Body of pancreas (tissue), 4 donors: ENCODE results near the gene KCNQ5. TPM values are rescaled to one million over a fixed set of nuclear protein-coding genes. Genes with fewer than 3 reads are reported as not detected.

ENCODE experiments used
- ATAC-seq: fragments of 150-250 bp; one replicate; pipeline ENCODE4 v1.9.1; 2016
- DNase-seq, 4 donors: peaks; one replicate each; pipeline ENCODE4 v3.0.0-alpha.2; 2019
- H3K27ac ChIP-seq, 4 donors: fragments of 200-600 bp; sonication (generic); 1 replicate in 3 of 4; 2 replicates in 1 of 4; pipeline versions ENCODE4 v1.5.1 to v1.6.1; 2016 to 2019; ENCODE audit warnings: mild to moderate bottlenecking in 1 of 4, mixed read lengths in 1 of 4, moderate library complexity in 1 of 4
- H3K27me3 ChIP-seq, 2 donors: fragments of 200-600 bp; sonication (generic); one replicate each; pipeline ENCODE4 v1.6.0; 2016; ENCODE audit warnings: mild to moderate bottlenecking in 1 of 2
- H3K36me3 ChIP-seq, 2 donors: fragments of 200-600 bp; sonication (generic); replicated peaks in 1 of 2; 2 replicates each; pipeline ENCODE4 v1.5.1; 2016; ENCODE audit warnings: low read depth in 2 of 2; ENCODE audit not compliant: insufficient read depth in 1 of 2
- H3K4me1 ChIP-seq: fragments of 200-600 bp; sonication (generic); one replicate; pipeline ENCODE4 v1.6.0; 2016
- H3K4me3 ChIP-seq, 2 donors: fragments of 200-600 bp; sonication (generic); 1 replicate in 1 of 2; 2 replicates in 1 of 2; pipeline ENCODE4 v1.5.1; 2016 to 2019
- H3K9me3 ChIP-seq, 3 donors: fragments of 200-600 bp; sonication (generic); 1 replicate in 2 of 3; 2 replicates in 1 of 3; pipeline ENCODE4 v1.5.1; 2016
- CTCF ChIP-seq, 7 experiments: fragments of 450-650 bp in 4 of 7; fragments of 200-600 bp in 3 of 7; sonication (generic) in 3 of 7; IDR thresholded peaks; one replicate each; pipeline ENCODE4 v1.5.1; 2016 to 2019; ENCODE audit warnings: antibody characterized with exemption in 7 of 7
- POLR2A ChIP-seq, 3 donors: fragments of 450-650 bp; IDR thresholded peaks; one replicate each; pipeline ENCODE4 v1.6.1; 2016; ENCODE audit warnings: antibody characterized with exemption in 3 of 3, mild to moderate bottlenecking in 2 of 3
- WGBS, 2 donors: methylation state at CpG; one replicate each; pipeline ENCODE4 v1.1.5; 2017; 5-methylcytosine and 5-hydroxymethylcytosine counted together
- intact Hi-C: fragments of 100-400 bp; cut with DNase I; formaldehyde crosslinking; loops from one replicate; pipeline ENCODE4 v1.15.1; 2023
- total RNA-seq, 2 donors: library from RNA; depleted of rRNA; stranded (reverse); fragments of >200 nt; gene quantifications; one replicate each; pipeline ENCODE4 v1.1.0, GENCODE V29; 2016

The KCNQ5 gene
- total RNA-seq, 2 donors from 2014 or later: 1.0 to 1.6 TPM

- H3K9me3 ChIP-seq: no peaks in the 10 kb centered on the region
- H3K36me3 ChIP-seq: no peaks in the 10 kb centered on the region
- intact Hi-C loops: no loop called here
- ATAC-seq (no peak), DNase-seq (no peak)
- H3K27ac ChIP-seq: no peak overlapping the region
- no peak for TF ChIP-seq CTCF (IDR thresholded peaks at IDR 0.05)
- TF ChIP-seq POLR2A (IDR thresholded peaks at IDR 0.05): no peak
- no peaks in the 10 kb centered on the region for H3K4me1 ChIP-seq
- H3K4me3 ChIP-seq: no peak overlapping the region
- H3K27me3 ChIP-seq: no peaks in the 10 kb centered on the region
- 35 to 40% methylated on average over 2 of the region's 2 CpGs for WGBS, 2 donors
Observed at GRCh38 chr6:73017476-73017875, 395.6 kb downstream of the KCNQ5 start.

GRCh38 chr6:73024598-73024997, 402.7 kb downstream of the KCNQ5 start:
- DNase-seq: no peak
- H3K4me3 ChIP-seq: no peak overlapping the region
- H3K36me3 ChIP-seq: no peaks in the 10 kb centered on the region
- TF ChIP-seq POLR2A (IDR thresholded peaks at IDR 0.05) (no peak), CTCF (IDR thresholded peaks at IDR 0.05) (no peak)
- no peaks in the 10 kb centered on the region for H3K4me1 ChIP-seq
- 73 to 81% methylated on average over 1 of the region's 1 CpG for WGBS, 2 donors
- no peak for ATAC-seq
- intact Hi-C loops: no loop called here
- H3K27me3 ChIP-seq: no peaks in the 10 kb centered on the region
- no peaks in the 10 kb centered on the region for H3K9me3 ChIP-seq
- H3K27ac ChIP-seq: no peak overlapping the region

GRCh38 chr6:73027691-73028090, 405.8 kb downstream of the KCNQ5 start:
- no peak for DNase-seq
- no peak overlapping the region for H3K27ac ChIP-seq
- no peak overlapping the region for H3K4me3 ChIP-seq
- H3K27me3 ChIP-seq: no peaks in the 10 kb centered on the region
- intact Hi-C loops: no loop called here
- no peaks in the 10 kb centered on the region for H3K36me3 ChIP-seq
- ATAC-seq: no peak
- no peak for TF ChIP-seq POLR2A (IDR thresholded peaks at IDR 0.05)
- TF ChIP-seq CTCF (IDR thresholded peaks at IDR 0.05): no peak
- no peaks in the 10 kb centered on the region for H3K4me1 ChIP-seq
- no peaks in the 10 kb centered on the region for H3K9me3 ChIP-seq

- H3K27ac ChIP-seq: no peak overlapping the region
- no peak for DNase-seq
- H3K27me3 ChIP-seq: no peaks in the 10 kb centered on the region
- no peaks in the 10 kb centered on the region for H3K9me3 ChIP-seq
- no peaks in the 10 kb centered on the region for H3K36me3 ChIP-seq
- no peak for ATAC-seq
- 21 to 28% methylated on average over 8 of the region's 8 CpGs for WGBS, 2 donors
- TF ChIP-seq POLR2A (IDR thresholded peaks at IDR 0.05): no peak
- no peak for TF ChIP-seq CTCF (IDR thresholded peaks at IDR 0.05)
- H3K4me1 ChIP-seq: no peaks in the 10 kb centered on the region
- no peak overlapping the region for H3K4me3 ChIP-seq
- intact Hi-C loops: no loop called here
Observed at GRCh38 chr6:73028124-73028766, 406.4 kb downstream of the KCNQ5 start.

GRCh38 chr6:73028893-73029450, 407.1 kb downstream of the KCNQ5 start:
- 53 to 58% methylated on average over 2 of the region's 2 CpGs for WGBS, 2 donors
- intact Hi-C loops: no loop called here
- Histone ChIP-seq H3K4me1 (no peaks in the 10 kb centered on the region), H3K27me3 (no peaks in the 10 kb centered on the region), H3K9me3 (no peaks in the 10 kb centered on the region), H3K4me3 (no peak overlapping the region), H3K27ac (no peak overlapping the region), H3K36me3 (no peaks in the 10 kb centered on the region)
- TF ChIP-seq POLR2A (IDR thresholded peaks at IDR 0.05) (no peak), CTCF (IDR thresholded peaks at IDR 0.05) (no peak)
- DNase-seq: no peak
- no peak for ATAC-seq
